Panc1 (cell line): ENCODE results near the gene CDKAL1. TPM values are rescaled to one million over a fixed set of nuclear protein-coding genes. Genes with fewer than 3 reads are reported as not detected.

Experiments used
- ATAC-seq: fragments of 200-7000 bp; cut with Tn5 transposase; 2 replicates; pipeline ENCODE4 v1.9.1; 2020; ENCODE audit warnings: mild to moderate bottlenecking, moderate library complexity
- BruUV-seq: library from RNA; stranded (reverse); fragments of 400-500 nt; replicated peaks from 2 replicates; lab custom pipeline; 2021; lab: Mats Ljungman, UMichigan
- CTCF ChIA-PET: fragments of 300-600 bp; sonication (Branson Sonifier 250); formaldehyde crosslinking; loops from one replicate; lab custom pipeline; 2022; ENCODE audit warnings: antibody characterized with exemption; lab: Charles Lee
- POLR2A ChIA-PET: fragments of 300-600 bp; sonication (Branson Sonifier 250); formaldehyde crosslinking; loops from one replicate; lab custom pipeline; 2022; ENCODE audit warnings: antibody characterized with exemption; lab: Charles Lee
- DNase-seq: peaks from one replicate; pipeline ENCODE4 v3.0.0-alpha.2; 2010; ENCODE audit warnings: low read depth, low spot score
- H3K27ac ChIP-seq: 2 replicates; pipeline ENCODE4 v1.5.1; 2011; ENCODE audit warnings: mild to moderate bottlenecking, low read length, inconsistent platforms
- H3K27me3 ChIP-seq: fragments of 200-500 bp; sonication (Bioruptor generic); 2 replicates; pipeline ENCODE4 v1.6.0; 2014; ENCODE audit warnings: low read length, inconsistent platforms; ENCODE audit not compliant: control insufficient read depth, insufficient read depth
- H3K36me3 ChIP-seq: fragments of 200-500 bp; sonication (Bioruptor generic); 2 replicates; pipeline ENCODE4 v1.5.1; 2014; ENCODE audit warnings: inconsistent platforms, mild to moderate bottlenecking, low read length, moderate library complexity; ENCODE audit not compliant: control insufficient read depth, insufficient read depth
- H3K4me1 ChIP-seq: 2 replicates; pipeline ENCODE4 v1.5.1; 2011; ENCODE audit warnings: inconsistent platforms, mild to moderate bottlenecking, low read length, moderate library complexity; ENCODE audit not compliant: control insufficient read depth, insufficient read depth
- H3K4me3 ChIP-seq, 2 experiments: 2 replicates each; pipeline ENCODE4 v1.5.1; 2011 to 2012; ENCODE audit warnings: low read depth in 2 of 2, low read length in 2 of 2, mild to moderate bottlenecking in 2 of 2, inconsistent platforms in 1 of 2, moderate library complexity in 1 of 2
- H3K9me3 ChIP-seq: fragments of 200-500 bp; sonication (Bioruptor generic); 2 replicates; pipeline ENCODE4 v1.5.1; 2014; ENCODE audit warnings: low read depth, mild to moderate bottlenecking, inconsistent platforms, low read length, moderate library complexity; ENCODE audit not compliant: control insufficient read depth, insufficient read depth
- CTCF ChIP-seq: fragments of 450-650 bp; IDR thresholded peaks from 2 replicates; pipeline ENCODE4 v1.5.1; 2017; ENCODE audit warnings: mild to moderate bottlenecking
- POLR2AphosphoS5 ChIP-seq: IDR thresholded peaks from 2 replicates; pipeline ENCODE4 v1.6.1; 2012; ENCODE audit warnings: mild to moderate bottlenecking, low read depth, low read length, moderate library complexity
- REST ChIP-seq, 2 experiments: IDR thresholded peaks; 2 replicates each; pipeline ENCODE4 v1.6.1; 2011 to 2012; ENCODE audit warnings: low read depth in 2 of 2, control low read depth in 1 of 2, low read length in 1 of 2, mild to moderate bottlenecking in 1 of 2, moderate library complexity in 1 of 2; ENCODE audit not compliant: insufficient read depth in 1 of 2
- SIN3A ChIP-seq: IDR thresholded peaks from 2 replicates; pipeline ENCODE4 v1.6.1; 2012; ENCODE audit warnings: low read depth, mild to moderate bottlenecking, low read length, moderate library complexity, borderline replicate concordance; ENCODE audit not compliant: insufficient read depth
- TCF7L2 ChIP-seq: IDR thresholded peaks from 2 replicates; pipeline ENCODE4 v1.6.1; 2011; ENCODE audit warnings: mild to moderate bottlenecking, low read depth, low read length, inconsistent platforms
- in situ Hi-C: cut with HindIII; loops from 2 replicates; pipeline ENCODE4 v1.10.0; 2016; ENCODE audit warnings: low sequenced_read_pairs, low pct_unique_long_range_greater_than_20kb
- intact Hi-C: fragments of 100-400 bp; cut with micrococcal nuclease; formaldehyde crosslinking; loops from one replicate; pipeline ENCODE4 v1.10.0; 2022; ENCODE audit not compliant: unreplicated experiment
- total RNA-seq: library from RNA; stranded (reverse); gene quantifications from one replicate; pipeline ENCODE4 v1.2.1, GENCODE V29; 2021; ENCODE audit not compliant: unreplicated experiment

Gene CDKAL1
- total RNA-seq, 1 experiment from 2014 or later: 14.5 TPM

DNA sequence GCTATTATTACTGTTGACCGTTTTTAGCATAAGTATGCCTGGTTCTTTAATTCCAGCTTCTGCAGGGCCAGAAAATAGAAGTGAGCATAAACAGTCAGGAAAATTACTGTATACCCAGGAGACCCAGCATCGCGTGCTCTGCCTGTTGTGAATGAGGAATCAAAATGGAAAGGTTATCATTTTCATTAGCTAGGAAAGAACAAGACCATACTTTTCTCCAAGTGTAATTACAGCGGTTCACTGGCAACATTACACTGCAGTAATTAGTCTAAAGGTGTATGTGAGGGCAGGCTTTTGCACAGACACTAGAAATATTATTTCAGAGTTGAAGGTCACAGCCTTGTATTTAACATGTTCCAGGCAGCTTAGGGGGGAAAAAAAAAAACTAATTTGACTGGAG, 655.5 kb downstream of the CDKAL1 start:
- no peaks in the 10 kb centered on the region for H3K4me1 ChIP-seq
- no peaks in the 10 kb centered on the region for H3K27me3 ChIP-seq
- no peak for TF ChIP-seq SIN3A
- no peaks in the 10 kb centered on the region for H3K36me3 ChIP-seq
- no peaks in the 10 kb centered on the region for H3K9me3 ChIP-seq
- no peak for ATAC-seq
- no peak overlapping the region for H3K4me3 ChIP-seq
- intact Hi-C loops: no loop called here
- no TSS peak for BruUV-seq
- no peak overlapping the region for H3K27ac ChIP-seq
- in situ Hi-C loops: no loop called here
- DNase-seq: no peak
- CTCF ChIA-PET: no interaction called here
- POLR2A ChIA-PET: no interaction called here

DNA sequence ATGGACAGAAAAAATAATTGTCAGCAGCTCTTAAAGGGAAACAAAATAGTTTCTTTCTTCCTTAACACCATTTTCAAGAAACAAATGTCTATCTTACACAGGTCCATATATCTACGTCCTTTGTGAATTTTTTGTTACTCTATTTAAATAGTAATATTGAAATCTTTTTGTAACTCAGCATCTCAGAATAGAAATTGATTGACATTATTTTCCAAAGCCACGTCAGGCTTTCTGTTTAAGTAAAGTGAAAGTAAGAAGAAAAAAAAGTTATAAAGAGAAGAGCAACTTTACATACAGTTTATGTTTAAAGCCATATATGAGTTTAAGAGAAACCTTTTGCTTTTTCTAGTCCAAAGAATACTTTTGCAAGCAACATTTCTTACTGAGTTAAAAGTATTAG, 656.4 kb downstream of the CDKAL1 start:
- H3K9me3 ChIP-seq: no peaks in the 10 kb centered on the region
- H3K27ac ChIP-seq: no peak overlapping the region
- no peaks in the 10 kb centered on the region for H3K36me3 ChIP-seq
- BruUV-seq: no TSS peak
- POLR2A ChIA-PET: no interaction called here
- TF ChIP-seq CTCF (no peak), TCF7L2 (no peak), REST (IDR thresholded peaks at IDR 0.05; ENCODE audit: insufficient read depth in 1 of 2, low read depth in 2 of 2, low read length in 1 of 2) (no peak), SIN3A (no peak), POLR2AphosphoS5 (no peak)
- CTCF ChIA-PET: no interaction called here
- no peak for ATAC-seq
- H3K27me3 ChIP-seq: no peaks in the 10 kb centered on the region
- intact Hi-C loops: no loop called here
- no peak for DNase-seq
- H3K4me3 ChIP-seq: no peak overlapping the region
- in situ Hi-C loops: no loop called here
- no peaks in the 10 kb centered on the region for H3K4me1 ChIP-seq

GRCh38 chr6:21193790-21194475, 659.7 kb downstream of the CDKAL1 start:
- intact Hi-C loops (no loop called here), in situ Hi-C loops (no loop called here)
- ATAC-seq: no peak
- no TSS peak for BruUV-seq
- Histone ChIP-seq H3K4me3 (no peak overlapping the region), H3K27me3 (no peaks in the 10 kb centered on the region), H3K27ac (no peak overlapping the region), H3K4me1 (no peaks in the 10 kb centered on the region), H3K9me3 (no peaks in the 10 kb centered on the region), H3K36me3 (no peaks in the 10 kb centered on the region)
- DNase-seq: no peak
- CTCF ChIA-PET: no interaction called here
- no peak for TF ChIP-seq REST (IDR thresholded peaks at IDR 0.05; ENCODE audit: insufficient read depth in 1 of 2, low read depth in 2 of 2, low read length in 1 of 2)
- no peak for TF ChIP-seq CTCF
- TF ChIP-seq SIN3A: no peak
- TF ChIP-seq TCF7L2: no peak
- TF ChIP-seq POLR2AphosphoS5: no peak
- POLR2A ChIA-PET: no interaction called here
